IMR-90 (cell line): ENCODE data around the gene GAL3ST3. TPM values are rescaled to one million over a fixed set of nuclear protein-coding genes. Genes with fewer than 3 reads are reported as not detected.
"Not testable (repeated sequence)": the region's sequence is repeated elsewhere in the genome, so short reads cannot be mapped to it uniquely, and the experiment has no call there.

Source experiments
- ATAC-seq: fragments of 200-7000 bp; cut with Tn5 transposase; 2 replicates; pipeline ENCODE4 v1.9.1; 2020; ENCODE audit warnings: low read depth, mild to moderate bottlenecking, moderate library complexity
- BruUV-seq: library from RNA; stranded (reverse); fragments of 400-500 nt; replicated peaks from 2 replicates; lab custom pipeline; 2021; lab: Mats Ljungman, UMichigan
- CTCF ChIA-PET: fragments of 300-600 bp; formaldehyde crosslinking; extraction: SDS; loops from one replicate; lab custom pipeline; 2021; ENCODE audit warnings: antibody characterized with exemption; lab: Yijun Ruan, JAX
- POLR2A ChIA-PET: fragments of 300-600 bp; sonication (Branson Sonifier 250); formaldehyde crosslinking; loops from one replicate; lab custom pipeline; 2022; ENCODE audit warnings: antibody characterized with exemption; ENCODE audit not compliant: unreplicated experiment; lab: Charles Lee
- DNase-seq: peaks from one replicate; pipeline ENCODE4 v3.0.0; 2013
- H2AFZ ChIP-seq: replicated peaks from 2 replicates; pipeline ENCODE3; 2013; ENCODE audit warnings: low read length, mild to moderate bottlenecking; ENCODE audit not compliant: poor library complexity
- H2AK5ac ChIP-seq: 2 replicates; pipeline ENCODE4 v1.6.1; 2013; ENCODE audit warnings: low read depth, low read length, inconsistent platforms
- H2AK9ac ChIP-seq: replicated peaks from 2 replicates; pipeline ENCODE3; 2013; ENCODE audit warnings: mild to moderate bottlenecking, low read depth, low read length, moderate library complexity; ENCODE audit not compliant: poor library complexity
- H2BK120ac ChIP-seq: 2 replicates; pipeline ENCODE4 v1.6.1; 2013; ENCODE audit warnings: low read depth, low read length, inconsistent platforms
- H2BK15ac ChIP-seq: 3 replicates; pipeline ENCODE4 v1.6.1; 2013; ENCODE audit warnings: low read depth, low read length, inconsistent platforms
- H2BK20ac ChIP-seq: 2 replicates; pipeline ENCODE4 v1.6.1; 2013; ENCODE audit warnings: low read depth, mild to moderate bottlenecking, inconsistent platforms, low read length, moderate library complexity
- H2BK5ac ChIP-seq: 2 replicates; pipeline ENCODE4 v1.6.1; 2013; ENCODE audit warnings: mild to moderate bottlenecking, low read depth, low read length, inconsistent platforms; ENCODE audit not compliant: poor library complexity, severe bottlenecking
- H3K14ac ChIP-seq: replicated peaks from 2 replicates; pipeline ENCODE4 v1.6.1; 2013; ENCODE audit warnings: low read depth, low read length, inconsistent platforms
- H3K18ac ChIP-seq: 2 replicates; pipeline ENCODE4 v1.6.1; 2013; ENCODE audit warnings: low read depth, low read length, control low read depth
- H3K23ac ChIP-seq: 2 replicates; pipeline ENCODE4 v1.6.1; 2013; ENCODE audit warnings: low read depth, low read length, inconsistent platforms
- H3K27ac ChIP-seq: 2 replicates; pipeline ENCODE4 v1.5.1; 2013; ENCODE audit warnings: mild to moderate bottlenecking, control low read depth, low read length; ENCODE audit not compliant: insufficient read depth
- H3K27me3 ChIP-seq: 2 replicates; pipeline ENCODE4 v1.6.1; 2013; ENCODE audit warnings: low read length; ENCODE audit not compliant: control insufficient read depth, insufficient read depth
- H3K36me3 ChIP-seq: 2 replicates; pipeline ENCODE4 v1.6.1; 2013; ENCODE audit warnings: low read length, mixed read lengths; ENCODE audit not compliant: control insufficient read depth, insufficient read depth
- H3K4ac ChIP-seq: 2 replicates; pipeline ENCODE4 v1.6.1; 2013; ENCODE audit warnings: low read depth, low read length, inconsistent platforms
- H3K4me1 ChIP-seq: 2 replicates; pipeline ENCODE4 v1.6.1; 2013; ENCODE audit warnings: low read length, mixed read lengths; ENCODE audit not compliant: control insufficient read depth, insufficient read depth
- H3K4me2 ChIP-seq: 2 replicates; pipeline ENCODE4 v1.6.1; 2013; ENCODE audit warnings: low read depth, mild to moderate bottlenecking, control low read depth, low read length, moderate library complexity
- H3K4me3 ChIP-seq: 2 replicates; pipeline ENCODE4 v1.5.1; 2013; ENCODE audit warnings: low read depth, mild to moderate bottlenecking, control low read depth, low read length, moderate library complexity; ENCODE audit not compliant: insufficient read depth
- H3K56ac ChIP-seq: 2 replicates; pipeline ENCODE4 v1.6.1; 2013; ENCODE audit warnings: low read length, inconsistent platforms; ENCODE audit not compliant: insufficient read depth; ENCODE audit errors: extremely low read depth
- H3K79me1 ChIP-seq, 2 experiments: 2 replicates each; pipeline ENCODE4 v1.6.1; 2013; ENCODE audit warnings: low read length in 2 of 2, inconsistent platforms in 1 of 2, low read depth in 1 of 2
- H3K9ac ChIP-seq: 2 replicates; pipeline ENCODE4 v1.6.1; 2013; ENCODE audit warnings: low read depth, low read length, control low read depth
- H3K9me1 ChIP-seq: 2 replicates; pipeline ENCODE4 v1.6.1; 2013; ENCODE audit warnings: low read length, inconsistent platforms; ENCODE audit not compliant: insufficient read depth
- H3K9me3 ChIP-seq: 2 replicates; pipeline ENCODE4 v1.6.1; 2013; ENCODE audit warnings: low read length; ENCODE audit not compliant: control insufficient read depth, insufficient read depth
- H4K20me1 ChIP-seq: 2 replicates; pipeline ENCODE4 v1.6.1; 2013; ENCODE audit warnings: low read length, inconsistent platforms; ENCODE audit not compliant: insufficient read depth
- H4K5ac ChIP-seq: 2 replicates; pipeline ENCODE4 v1.6.1; 2013; ENCODE audit warnings: mild to moderate bottlenecking, low read depth, low read length, control low read depth
- H4K8ac ChIP-seq, 2 experiments: 2 replicates each; pipeline ENCODE4 v1.6.1; 2013; ENCODE audit warnings: low read depth in 2 of 2, low read length in 2 of 2, control low read depth in 1 of 2, inconsistent platforms in 1 of 2
- H4K91ac ChIP-seq: 2 replicates; pipeline ENCODE4 v1.6.1; 2013; ENCODE audit warnings: low read depth, low read length, inconsistent platforms; ENCODE audit not compliant: insufficient read depth
- MAZ ChIP-seq: IDR thresholded peaks from 2 replicates; pipeline ENCODE4 v1.6.1; 2012; ENCODE audit warnings: low read depth, mild to moderate bottlenecking, low read length, improper control_type of control experiment, moderate library complexity, borderline replicate concordance
- NFE2L2 ChIP-seq: fragments of 150-350 bp; IDR thresholded peaks from 2 replicates; pipeline ENCODE4 v1.6.1; 2016; ENCODE audit warnings: low read depth, mild to moderate bottlenecking, low read length
- RAD21 ChIP-seq: IDR thresholded peaks from 2 replicates; pipeline ENCODE4 v1.6.1; 2012; ENCODE audit warnings: low read length, improper control_type of control experiment
- USF2 ChIP-seq: fragments of 150-350 bp; IDR thresholded peaks from 2 replicates; pipeline ENCODE4 v1.6.1; 2017; ENCODE audit warnings: mild to moderate bottlenecking, antibody characterized with exemption, low read length, low read depth
- WGBS, 2 experiments: methylation state at CpG; one replicate each; pipeline versions ENCODE4 v1.1.5 to v1.1.7; 2013; ENCODE audit warnings: missing lambda C conversion rate in 2 of 2; ENCODE audit not compliant: insufficient read length in 1 of 2; ENCODE audit errors: extremely low coverage in 2 of 2; 5-methylcytosine and 5-hydroxymethylcytosine counted together
- dilution Hi-C: fragments of 300-500 bp; cut with HindIII; formaldehyde crosslinking; loops from one replicate; pipeline ENCODE4 v1.14.3; 2018; ENCODE audit warnings: low sequenced_read_pairs; ENCODE audit not compliant: unreplicated experiment
- in situ Hi-C: fragments of 300-500 bp; cut with MboI; formaldehyde crosslinking; loops from 3 replicates; pipeline ENCODE4 v1.14.3; 2019; ENCODE audit warnings: low sequenced_read_pairs, inconsistent platforms, mixed read lengths
- intact Hi-C: fragments of 100-400 bp; cut with micrococcal nuclease; formaldehyde crosslinking; loops from 2 replicates; pipeline ENCODE4 v1.10.0; 2022
- polyA plus RNA-seq, 3 experiments: library from polyadenylated mRNA; depleted of rRNA; stranded (reverse); fragments of >200 nt; gene quantifications; 2 replicates each; pipeline ENCODE4 v1.2.3, GENCODE V29; 2012; ENCODE audit warnings: low replicate concordance in 1 of 3
- total RNA-seq: library from RNA; depleted of rRNA; stranded (reverse); fragments of >200 nt; gene quantifications from 2 replicates; pipeline ENCODE4 v1.2.3, GENCODE V29; 2012

Gene GAL3ST3
- total and polyA plus RNA-seq, 2 of the 4 experiments (the other 2 are of a cell fraction): 0.19 TPM; not detected in 1

- TF ChIP-seq USF2 (no peak), MAZ (no peak), NFE2L2 (no peak), RAD21 (no peak)
Measured at GRCh38 chr11:66048547-66049323, at the start of gene GAL3ST3 (continued).

- H3K4me1 ChIP-seq, H3K9me3 ChIP-seq, BruUV-seq, H2BK15ac ChIP-seq, intact Hi-C loops, H4K91ac ChIP-seq, H3K14ac ChIP-seq, H3K27ac ChIP-seq, DNase-seq, H2AK5ac ChIP-seq, H2BK5ac ChIP-seq, H3K9ac ChIP-seq, H2BK120ac ChIP-seq, H2AFZ ChIP-seq, H3K27me3 ChIP-seq, H3K9me1 ChIP-seq, in situ Hi-C loops, H3K23ac ChIP-seq, H4K8ac ChIP-seq, H4K5ac ChIP-seq, H3K36me3 ChIP-seq, H3K4ac ChIP-seq, H3K56ac ChIP-seq, ATAC-seq, H3K4me2 ChIP-seq, CTCF ChIA-PET, H2AK9ac ChIP-seq, H2BK20ac ChIP-seq, POLR2A ChIA-PET, H3K4me3 ChIP-seq, H3K18ac ChIP-seq, dilution Hi-C loops: not testable (repeated sequence)
- H3K79me1 ChIP-seq: peaks cover 20 to 24% of the 10 kb centered on the region in 2 experiments
- no CpG with 5 or more reads among the region's 2 CpGs for WGBS, 2 experiments
- H4K20me1 ChIP-seq: peaks cover 10% of the 10 kb centered on the region; the same call in 1 of the 2 replicates
Measured at GRCh38 chr11:66092125-66092524, 43.2 kb upstream of the GAL3ST3 start.
